ENCODE data around the gene MMEL1. TPM values are rescaled to one million over a fixed set of nuclear protein-coding genes. Genes with fewer than 3 reads are reported as not detected.

The MMEL1 gene
- total RNA-seq, 1 donor from 2014 or later: 1.0 TPM

DNA sequence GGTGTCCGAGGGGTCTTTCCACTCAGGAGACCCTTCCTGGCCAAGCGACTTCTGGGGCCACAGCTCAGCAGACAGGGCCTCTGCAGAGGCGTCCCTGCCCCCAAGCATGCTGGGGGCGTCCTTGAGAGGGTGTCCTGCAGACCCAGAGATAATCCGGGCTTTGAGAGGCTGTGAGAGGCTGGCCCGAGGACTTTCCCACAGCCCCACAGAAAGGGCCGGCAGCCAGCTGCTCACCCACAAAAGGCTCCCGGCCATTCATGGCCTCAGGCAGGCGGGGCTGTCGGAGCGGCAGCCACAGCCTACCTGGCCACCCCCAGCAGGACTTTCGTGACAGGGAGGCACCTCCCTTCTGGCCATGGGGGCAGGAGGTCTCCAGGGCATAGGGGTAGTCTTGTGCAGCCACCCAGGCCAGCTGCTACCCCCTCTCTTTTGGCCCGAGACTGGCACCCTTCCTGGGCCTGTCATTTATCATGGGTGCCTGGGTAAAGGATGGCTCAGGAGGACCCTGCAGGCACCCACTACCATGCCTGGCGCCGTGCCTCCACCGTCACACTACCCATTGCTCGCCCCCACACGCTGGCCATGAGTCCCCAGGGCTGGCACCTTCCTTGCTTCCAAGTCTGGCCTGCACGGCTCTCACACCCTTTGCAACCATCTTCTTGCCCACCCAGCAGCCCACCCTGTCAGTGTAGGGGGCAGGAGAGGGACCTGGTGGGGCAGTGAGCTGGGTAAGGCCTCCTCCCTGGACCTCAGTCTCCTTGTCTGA lies 87.8 kb downstream of the MMEL1 start:
- H3K27ac Mint-ChIP-seq: no peak overlapping the region
- H3K4me3 Mint-ChIP-seq: no peak overlapping the region
- no peaks in the 10 kb centered on the region for H3K36me3 Mint-ChIP-seq (ENCODE audit: low read depth)
- H3K9me3 Mint-ChIP-seq: no peaks in the 10 kb centered on the region
- no peak for DNase-seq (ENCODE audit: low spot score)
- H3K4me1 Mint-ChIP-seq (ENCODE audit: low read depth): peaks cover 7% of the 10 kb centered on the region
- peaks cover 13% of the 10 kb centered on the region for H3K27me3 Mint-ChIP-seq (ENCODE audit: insufficient read depth)
- intact Hi-C loops (cut with micrococcal nuclease): loop anchor here (5.0 to 10.0 kb wide), 2 partner anchors 243 to 1360 kb away; partner anchors contain the start of gene C1orf174

DNA sequence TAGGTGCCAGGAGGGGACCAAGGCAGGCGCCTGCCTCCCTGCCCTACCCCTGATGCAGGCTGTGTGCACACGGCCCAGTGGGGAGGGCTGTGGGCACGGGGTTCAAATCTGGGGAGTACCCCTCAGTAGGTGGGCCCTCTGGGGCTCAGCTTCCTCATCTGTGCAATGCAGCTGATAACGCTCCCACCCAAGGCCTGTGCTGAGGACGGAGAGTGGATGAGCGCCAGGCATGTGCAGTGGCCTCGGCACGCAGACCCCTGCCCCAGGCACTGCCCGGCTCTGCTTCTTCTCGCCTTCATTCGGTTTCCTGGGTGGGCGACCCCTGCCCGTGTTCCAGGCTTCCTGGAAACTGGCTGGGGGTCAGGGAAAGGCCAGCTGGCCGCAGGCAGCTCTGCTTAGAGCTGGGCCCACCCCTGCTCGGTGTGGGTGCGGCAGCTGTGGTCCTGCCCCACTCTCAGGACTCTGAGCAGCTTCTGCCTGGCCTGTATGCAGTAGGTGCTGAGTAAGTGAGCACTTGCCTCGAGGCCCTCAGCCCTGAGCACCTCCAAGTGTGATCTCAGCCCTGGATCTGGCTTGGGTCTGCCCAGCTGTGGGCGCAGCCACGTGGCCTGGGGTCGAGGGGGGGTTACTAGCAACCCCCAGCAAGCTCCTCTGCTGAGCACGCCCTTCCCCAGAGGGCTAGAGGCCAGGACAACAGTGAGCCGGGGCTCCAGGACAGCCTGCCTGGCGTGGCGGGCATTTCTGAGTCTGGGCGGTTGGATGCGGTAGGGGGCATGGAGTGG lies 88.5 kb downstream of the MMEL1 start:
- Mint-ChIP-seq H3K27ac (no peak overlapping the region), H3K4me1 (ENCODE audit: low read depth) (peaks cover 7% of the 10 kb centered on the region), H3K9me3 (no peaks in the 10 kb centered on the region), H3K36me3 (ENCODE audit: low read depth) (no peaks in the 10 kb centered on the region), H3K4me3 (no peak overlapping the region), H3K27me3 (ENCODE audit: insufficient read depth) (peaks cover 13% of the 10 kb centered on the region)
- DNase-seq (ENCODE audit: low spot score): no peak
- intact Hi-C loops (cut with micrococcal nuclease): loop anchor here (10.0 kb wide), 1 partner anchor 1361 kb away; the partner anchor contains the start of gene C1orf174

DNA sequence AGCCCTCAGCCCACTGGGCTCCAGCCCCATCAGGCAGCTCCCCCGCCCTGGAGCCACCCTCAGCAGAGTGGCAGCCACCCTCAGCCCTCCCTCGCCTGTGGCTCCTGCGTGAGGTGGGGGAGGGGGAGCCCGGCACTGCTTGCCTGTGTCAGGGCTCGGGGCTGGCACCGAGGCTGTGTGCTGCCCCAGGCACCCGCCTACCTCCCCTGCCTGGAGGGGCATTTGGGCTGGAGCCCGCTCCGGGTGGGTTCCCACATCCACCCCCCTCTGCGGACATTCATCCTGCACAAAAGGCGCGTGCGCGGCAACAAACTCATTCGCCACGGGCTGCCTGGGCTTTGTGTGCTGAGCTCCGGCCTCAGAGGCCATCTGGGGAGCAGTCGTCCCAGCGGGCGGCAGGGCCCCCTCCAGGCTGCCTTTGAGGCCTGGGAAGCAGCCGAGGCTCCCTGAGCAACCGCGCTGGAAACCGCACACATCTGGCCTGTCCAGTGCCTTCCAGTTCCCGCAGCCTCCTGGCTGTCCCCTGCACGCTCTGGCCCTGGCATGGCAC lies 89.2 kb downstream of the MMEL1 start:
- H3K27ac Mint-ChIP-seq: no peak overlapping the region
- no peak for DNase-seq (ENCODE audit: low spot score)
- no peaks in the 10 kb centered on the region for H3K36me3 Mint-ChIP-seq (ENCODE audit: low read depth)
- H3K27me3 Mint-ChIP-seq (ENCODE audit: insufficient read depth): peaks cover 15% of the 10 kb centered on the region
- intact Hi-C loops (cut with micrococcal nuclease): loop anchor here (10.0 kb wide), 1 partner anchor 1361 kb away; the partner anchor contains the start of gene C1orf174
- no peaks in the 10 kb centered on the region for H3K9me3 Mint-ChIP-seq
- H3K4me3 Mint-ChIP-seq: no peak overlapping the region
- peaks cover 2% of the 10 kb centered on the region for H3K4me1 Mint-ChIP-seq (ENCODE audit: low read depth)

DNA sequence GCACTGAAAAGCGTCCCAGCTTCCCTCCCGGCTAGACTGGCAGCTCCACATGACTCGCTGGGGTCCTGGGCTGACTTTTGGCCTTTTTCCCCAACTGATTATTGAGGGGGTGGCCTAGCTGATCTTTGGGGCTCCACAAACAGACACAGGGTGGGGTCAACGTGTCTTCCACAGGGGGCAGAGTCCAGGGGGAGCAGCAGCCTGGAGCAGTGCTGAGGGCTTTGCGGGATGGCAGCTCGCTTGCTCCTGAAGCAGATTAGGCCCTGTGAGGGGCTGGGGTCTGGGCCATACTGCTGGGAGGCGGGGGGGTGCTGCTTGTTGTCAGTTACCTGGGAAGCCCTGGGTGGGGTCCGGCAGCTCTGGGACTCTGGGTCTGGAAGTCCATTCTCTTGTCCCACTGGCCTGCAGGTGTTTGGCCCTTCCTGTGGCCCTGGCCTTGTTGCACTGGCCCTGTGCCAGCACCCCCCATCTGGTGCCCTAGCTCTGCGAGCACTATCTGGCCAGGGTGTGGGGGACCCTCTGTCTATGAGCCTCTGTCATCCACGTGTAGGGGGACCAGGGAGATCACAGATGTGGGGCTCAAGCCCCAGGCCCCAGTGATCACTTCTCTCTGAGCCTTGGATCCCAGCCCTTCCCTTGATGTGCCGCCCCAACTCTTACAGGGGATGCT lies 90.4 kb downstream of the MMEL1 start:
- intact Hi-C loops (cut with micrococcal nuclease): loop anchor here (10.0 kb wide), 1 partner anchor 1362 kb away; the partner anchor contains the start of gene C1orf174
- no peaks in the 10 kb centered on the region for H3K36me3 Mint-ChIP-seq (ENCODE audit: low read depth)
- H3K4me1 Mint-ChIP-seq (ENCODE audit: low read depth): no peaks in the 10 kb centered on the region

DNA sequence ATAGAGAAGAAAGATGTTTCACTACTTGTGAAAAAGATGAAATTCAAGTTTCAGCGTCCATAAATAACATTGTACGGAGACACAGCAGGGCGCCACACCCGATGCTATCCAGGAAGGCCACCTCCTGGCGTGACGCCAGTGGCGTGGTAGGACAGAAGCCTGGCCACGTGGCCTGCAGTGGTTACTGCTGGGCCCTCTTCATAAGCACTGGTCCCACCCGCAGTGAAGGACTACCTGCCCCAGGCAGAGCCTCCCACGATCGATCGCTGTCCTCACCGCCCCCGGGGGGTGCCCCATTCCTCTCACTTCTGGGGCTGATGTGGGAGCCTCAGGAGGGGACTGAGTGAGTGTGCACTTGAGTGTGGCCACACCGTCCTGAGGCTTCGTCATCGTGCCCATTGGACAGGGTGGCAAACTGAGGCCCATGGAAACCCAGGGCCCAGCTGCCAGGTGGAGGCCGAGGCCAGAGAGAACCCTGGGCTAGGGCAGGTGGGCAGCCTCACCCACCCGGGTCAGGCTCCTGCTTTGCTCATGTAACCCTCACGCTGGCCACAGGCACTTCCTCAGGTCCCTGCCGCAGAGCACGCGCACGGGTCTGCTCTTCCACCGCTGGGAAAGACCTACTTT lies 91.1 kb downstream of the MMEL1 start:
- H3K27me3 Mint-ChIP-seq (ENCODE audit: insufficient read depth): peaks cover 18% of the 10 kb centered on the region
- intact Hi-C loops (cut with micrococcal nuclease): loop anchor here (10.0 kb wide), 1 partner anchor 1363 kb away; the partner anchor contains the start of gene C1orf174
- H3K27ac Mint-ChIP-seq: no peak overlapping the region
- DNase-seq (ENCODE audit: low spot score): no peak
- H3K9me3 Mint-ChIP-seq: no peaks in the 10 kb centered on the region
- H3K4me1 Mint-ChIP-seq (ENCODE audit: low read depth): no peaks in the 10 kb centered on the region
- no peaks in the 10 kb centered on the region for H3K36me3 Mint-ChIP-seq (ENCODE audit: low read depth)
- no peak overlapping the region for H3K4me3 Mint-ChIP-seq

More for the DNA sequence above, 90.4 kb downstream of the MMEL1 start:
- no peak for DNase-seq (ENCODE audit: low spot score)
- Mint-ChIP-seq H3K27ac (no peak overlapping the region), H3K9me3 (no peaks in the 10 kb centered on the region), H3K27me3 (ENCODE audit: insufficient read depth) (peaks cover 18% of the 10 kb centered on the region), H3K4me3 (no peak overlapping the region)

DNA sequence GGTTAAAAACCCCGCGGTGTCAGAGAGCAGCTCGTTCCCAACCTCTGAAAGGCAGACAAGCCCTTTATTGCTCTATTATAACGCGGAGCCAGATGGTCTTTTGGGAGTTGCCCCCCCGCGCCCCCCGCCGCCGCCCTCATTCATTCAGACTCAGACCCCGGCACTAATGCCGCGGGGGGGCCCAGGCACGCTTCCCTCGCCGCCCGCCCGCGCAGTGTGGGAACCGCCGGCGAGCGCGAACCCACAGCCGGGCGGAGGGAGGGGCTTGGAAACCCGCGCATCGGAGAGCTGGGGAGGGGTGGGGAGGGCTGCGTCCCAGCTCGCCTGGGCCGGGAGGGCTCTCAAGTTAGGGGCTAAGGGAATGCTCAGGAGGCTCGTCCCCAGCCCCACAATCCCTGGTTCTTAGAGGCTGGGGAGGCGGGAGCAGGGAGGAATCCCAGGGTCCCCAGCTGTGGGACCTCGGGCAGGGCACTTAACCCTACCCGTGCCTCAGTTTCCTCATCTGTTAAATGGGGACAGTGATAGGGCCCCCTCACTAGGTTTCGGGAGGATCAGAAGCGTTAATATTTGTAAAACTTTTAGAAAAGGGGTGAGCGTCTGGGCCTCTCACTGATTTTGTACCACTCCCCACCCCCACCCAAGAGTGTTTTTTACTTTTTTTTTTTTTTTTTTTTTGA lies 91.9 kb downstream of the MMEL1 start:
- no peak for DNase-seq (ENCODE audit: low spot score)
- Mint-ChIP-seq H3K4me1 (ENCODE audit: low read depth) (no peaks in the 10 kb centered on the region), H3K36me3 (ENCODE audit: low read depth) (no peaks in the 10 kb centered on the region), H3K27me3 (ENCODE audit: insufficient read depth) (peaks cover 18% of the 10 kb centered on the region), H3K9me3 (no peaks in the 10 kb centered on the region), H3K4me3 (no peak overlapping the region), H3K27ac (no peak overlapping the region)
- intact Hi-C loops (cut with micrococcal nuclease): loop anchor here (10.0 kb wide), 1 partner anchor 1364 kb away; the partner anchor contains the start of gene C1orf174

Other genes with a start within 250 kb of the MMEL1 start
- 8.4 and 8.6 TPM in 2 replicates for gene MORN1, start 241.5 kb downstream of the MMEL1 start, total RNA-seq
- gene RER1, start 241.2 kb downstream of the MMEL1 start, total RNA-seq: 161 and 177 TPM in 2 replicates
- gene PEX10, start 220.5 kb downstream of the MMEL1 start, total RNA-seq: 22.4 and 24.0 TPM in 2 replicates
- gene PLCH2, start 156.7 kb downstream of the MMEL1 start, total RNA-seq: 2.5 and 2.9 TPM in 2 replicates
- gene PANK4, start 106.4 kb downstream of the MMEL1 start, total RNA-seq: 65.6 and 67.6 TPM in 2 replicates
- gene HES5, start 102.8 kb downstream of the MMEL1 start, total RNA-seq: not detected in 2 replicates
- 207 and 215 TPM in 2 replicates for gene TNFRSF14, start 76.6 kb downstream of the MMEL1 start, total RNA-seq
- 39.5 and 42.1 TPM in 2 replicates for gene PRXL2B, start 46.2 kb downstream of the MMEL1 start, total RNA-seq
- gene TTC34, start 168.7 kb upstream of the MMEL1 start, total RNA-seq: 1.7 and 1.8 TPM in 2 replicates